GM12864 (cell line): ENCODE data around the gene LIMCH1.

ENCODE experiments used
- DNase-seq: peaks from one replicate; pipeline ENCODE4 v3.0.0-alpha.2; 2011; ENCODE audit warnings: low read depth
- H3K4me3 ChIP-seq: 2 replicates; pipeline ENCODE4 v1.5.1; 2011; ENCODE audit warnings: mild to moderate bottlenecking, low read depth, low read length, control low read depth
- TF ChIP-seq, protein P1 (sequence below): IDR thresholded peaks from 2 replicates; pipeline ENCODE4 v1.5.1; 2011; ENCODE audit warnings: low read depth, mild to moderate bottlenecking, moderate library complexity, low read length, control low read depth, inconsistent platforms; ENCODE audit errors: missing control alignments

The LIMCH1 gene

DNA sequence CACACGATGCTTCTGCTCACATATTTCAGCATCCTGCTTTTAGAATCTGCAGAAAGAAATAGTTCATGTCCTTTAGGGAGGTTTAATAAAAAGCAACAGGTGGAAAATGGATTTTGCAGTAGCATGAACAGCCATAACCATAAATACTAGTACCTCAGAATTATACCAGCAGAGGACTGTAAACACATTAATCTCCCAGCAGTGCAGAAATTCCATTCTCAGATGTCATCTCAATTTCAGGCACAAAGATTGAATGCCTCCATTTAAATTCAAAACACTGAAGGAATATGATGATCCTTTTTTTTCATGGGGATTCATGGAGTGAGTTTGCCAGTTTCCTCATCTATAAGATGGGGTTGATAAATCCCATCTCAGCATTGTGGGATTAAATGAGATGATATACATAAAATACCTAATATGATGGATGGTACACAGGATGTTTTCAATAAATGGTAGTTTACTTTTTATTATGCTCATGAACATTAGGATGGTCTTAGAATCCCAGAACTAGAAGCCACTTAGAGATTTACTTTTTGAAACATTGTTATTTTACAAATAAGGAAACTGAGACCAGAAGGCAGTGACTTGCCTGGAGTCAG, 566 bp upstream of the LIMCH1 start:
- DNase-seq = no peak
- no peak overlapping the region for H3K4me3 ChIP-seq
- TF ChIP-seq, protein P1, sequence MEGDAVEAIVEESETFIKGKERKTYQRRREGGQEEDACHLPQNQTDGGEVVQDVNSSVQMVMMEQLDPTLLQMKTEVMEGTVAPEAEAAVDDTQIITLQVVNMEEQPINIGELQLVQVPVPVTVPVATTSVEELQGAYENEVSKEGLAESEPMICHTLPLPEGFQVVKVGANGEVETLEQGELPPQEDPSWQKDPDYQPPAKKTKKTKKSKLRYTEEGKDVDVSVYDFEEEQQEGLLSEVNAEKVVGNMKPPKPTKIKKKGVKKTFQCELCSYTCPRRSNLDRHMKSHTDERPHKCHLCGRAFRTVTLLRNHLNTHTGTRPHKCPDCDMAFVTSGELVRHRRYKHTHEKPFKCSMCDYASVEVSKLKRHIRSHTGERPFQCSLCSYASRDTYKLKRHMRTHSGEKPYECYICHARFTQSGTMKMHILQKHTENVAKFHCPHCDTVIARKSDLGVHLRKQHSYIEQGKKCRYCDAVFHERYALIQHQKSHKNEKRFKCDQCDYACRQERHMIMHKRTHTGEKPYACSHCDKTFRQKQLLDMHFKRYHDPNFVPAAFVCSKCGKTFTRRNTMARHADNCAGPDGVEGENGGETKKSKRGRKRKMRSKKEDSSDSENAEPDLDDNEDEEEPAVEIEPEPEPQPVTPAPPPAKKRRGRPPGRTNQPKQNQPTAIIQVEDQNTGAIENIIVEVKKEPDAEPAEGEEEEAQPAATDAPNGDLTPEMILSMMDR = no peak

DNA sequence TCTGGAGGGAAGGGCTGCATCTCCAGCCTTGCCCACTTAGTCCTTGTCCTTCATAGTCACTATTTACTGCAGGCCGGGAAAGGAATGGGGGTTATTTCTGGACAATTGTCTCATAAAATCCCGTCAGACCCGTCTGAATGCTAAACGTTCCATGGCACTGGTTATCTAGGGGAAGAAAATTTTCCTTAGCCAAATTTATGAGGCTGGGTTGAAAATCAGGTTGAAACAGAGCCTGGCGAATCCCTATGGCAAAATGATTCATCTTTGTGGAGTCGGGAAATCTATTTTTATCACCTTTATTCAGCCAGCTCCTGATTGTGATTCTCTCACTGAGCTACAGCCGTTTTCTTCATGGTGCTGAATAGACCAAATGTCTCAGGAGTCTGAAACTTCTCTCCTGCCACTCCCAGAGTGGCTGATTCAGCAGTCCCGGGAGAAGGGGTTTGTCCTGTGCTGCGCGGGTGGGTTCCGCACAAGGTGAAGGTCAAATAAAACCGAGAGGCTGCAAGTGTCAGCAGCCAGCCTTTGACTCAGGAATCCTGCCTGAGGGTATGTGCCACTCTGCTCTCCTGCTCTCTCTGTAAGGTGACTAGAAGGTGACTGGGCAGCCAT, 1.0 kb downstream of the LIMCH1 start:
- H3K4me3 ChIP-seq = no peak overlapping the region

DNA sequence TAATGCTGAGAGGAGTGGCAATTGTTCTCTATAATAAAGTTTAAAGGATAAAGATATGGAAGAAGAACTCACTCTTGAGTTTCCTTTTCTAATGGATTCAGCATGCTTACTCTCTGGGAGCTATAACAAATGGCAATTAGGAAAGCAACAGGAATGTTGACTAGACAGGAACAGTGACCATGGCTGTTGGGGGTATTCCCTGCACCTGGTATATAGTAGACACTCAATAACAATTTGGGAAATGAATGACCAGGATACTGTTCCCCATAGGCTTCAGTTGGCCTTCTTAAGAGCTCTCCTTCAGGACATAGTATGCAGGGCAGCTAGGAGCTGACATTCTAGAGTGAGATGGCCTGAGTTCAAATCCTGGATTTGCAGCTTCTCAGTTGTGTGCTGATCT, 1.8 kb downstream of the LIMCH1 start:
- TF ChIP-seq, protein P1 = no peak
- H3K4me3 ChIP-seq = no peak overlapping the region
- no peak for DNase-seq

More for the DNA sequence above, 1.0 kb downstream of the LIMCH1 start:
- DNase-seq = no peak
- TF ChIP-seq, protein P1 = no peak

DNA sequence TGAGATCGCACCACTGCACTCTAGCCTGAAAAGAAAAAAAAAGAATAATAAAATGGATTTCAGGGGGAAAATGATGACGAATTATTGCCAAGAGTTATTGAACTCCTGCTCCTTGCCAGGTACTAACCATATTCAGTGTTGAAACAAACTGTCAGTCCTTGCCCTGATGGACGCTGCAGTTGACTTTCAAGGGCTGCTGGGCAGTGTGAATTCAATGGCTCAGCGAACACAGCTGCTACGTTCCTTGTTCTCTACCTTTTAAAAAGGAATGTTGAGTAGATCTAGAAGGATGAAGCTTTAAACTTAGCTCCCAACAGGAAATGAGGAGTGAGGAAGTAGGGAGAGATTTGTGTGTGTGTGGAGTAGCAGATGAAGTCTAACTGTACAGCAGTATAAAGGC, 2.7 kb downstream of the LIMCH1 start:
- DNase-seq = no peak
- H3K4me3 ChIP-seq = no peak overlapping the region
- TF ChIP-seq, protein P1 = no peak

DNA sequence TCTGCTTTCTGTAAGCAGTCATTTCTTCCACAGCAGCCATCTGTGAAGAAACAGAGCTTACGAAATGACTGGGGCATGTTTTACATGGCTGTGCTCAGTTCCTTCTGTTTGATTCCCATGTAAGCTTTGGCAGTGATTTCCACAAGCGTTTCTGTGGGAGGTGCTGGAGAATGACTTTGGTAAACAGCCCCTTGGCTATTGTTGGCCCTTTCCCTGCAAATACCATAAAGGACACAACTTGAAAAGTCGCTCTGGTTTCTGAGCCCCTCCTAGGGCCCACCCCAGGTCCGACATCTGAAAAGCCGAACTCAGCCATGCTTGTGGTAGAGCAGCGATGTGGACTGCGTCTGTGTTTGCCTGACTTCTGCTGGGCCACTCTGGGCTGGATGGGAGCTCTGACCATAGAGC, 3.7 kb downstream of the LIMCH1 start:
- H3K4me3 ChIP-seq = no peak overlapping the region
- TF ChIP-seq, protein P1 = no peak
- no peak for DNase-seq

DNA sequence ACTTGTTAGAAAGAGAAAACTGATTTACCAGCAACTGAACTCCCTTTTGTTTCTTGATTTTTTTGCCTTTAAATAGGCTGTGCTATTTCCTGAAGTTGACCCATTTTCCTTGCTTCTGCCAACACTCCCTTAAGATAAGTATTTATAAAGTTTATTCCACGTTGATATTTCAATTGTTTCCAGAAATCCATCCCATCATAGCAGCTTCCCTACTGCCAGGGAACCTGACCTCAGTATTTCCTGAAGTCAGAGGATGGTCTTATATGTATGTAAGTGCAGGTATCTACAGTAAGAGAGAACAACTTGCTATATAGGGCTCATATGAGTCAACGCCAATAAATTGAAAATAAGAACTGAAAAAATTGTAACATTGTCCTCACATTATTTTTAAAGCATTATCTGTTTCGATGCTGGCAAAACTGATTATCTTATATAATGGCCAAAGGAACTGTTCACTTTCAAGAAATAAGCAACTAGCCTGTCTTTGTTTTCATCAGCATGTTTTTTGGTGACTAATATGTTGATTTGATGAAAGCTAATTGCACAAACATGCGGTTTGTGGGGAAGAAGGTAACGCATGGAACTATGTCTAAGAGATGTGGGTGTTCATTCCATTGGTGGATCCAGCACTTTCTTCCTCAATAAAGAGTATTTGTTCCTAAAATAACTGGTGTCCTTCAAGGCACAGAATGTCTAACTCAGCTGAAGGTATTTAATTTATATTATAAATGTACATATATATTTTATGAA, 4.7 kb downstream of the LIMCH1 start:
- TF ChIP-seq, protein P1 = no peak

DNA sequence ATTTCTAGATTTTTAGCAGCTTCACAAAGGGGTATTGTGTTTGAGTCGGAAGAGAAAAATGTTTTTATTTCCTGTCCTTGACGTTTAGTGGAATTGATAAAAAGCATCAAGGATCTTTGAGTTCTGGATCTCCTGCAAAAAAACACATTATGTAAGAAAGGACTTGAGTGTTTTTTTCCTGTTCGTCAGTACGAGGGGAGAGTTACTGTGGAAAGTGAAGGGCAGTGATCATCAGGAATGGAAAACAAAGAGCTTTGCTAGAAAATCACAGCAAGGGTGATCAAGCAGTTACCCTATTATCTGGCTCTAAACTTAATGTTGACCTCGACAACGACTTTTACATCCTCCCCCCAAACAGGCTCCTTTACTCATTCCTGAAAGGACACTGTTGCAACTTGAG, 7.3 kb downstream of the LIMCH1 start:
- TF ChIP-seq, protein P1 = no peak
- no peak for DNase-seq
- no peak overlapping the region for H3K4me3 ChIP-seq

More for the DNA sequence above, 4.7 kb downstream of the LIMCH1 start:
- H3K4me3 ChIP-seq = no peak overlapping the region
- no peak for DNase-seq
